H9 (cell line): ENCODE data around the gene ABCB11. TPM values are rescaled to one million over a fixed set of nuclear protein-coding genes. Genes with fewer than 3 reads are reported as not detected.

ENCODE experiments used
- DNase-seq: peaks from one replicate; pipeline ENCODE4 v3.0.0-alpha.2; 2017
- H2AFZ ChIP-seq: one replicate; pipeline ENCODE4 v1.6.1; 2013; ENCODE audit warnings: mild to moderate bottlenecking, low read length, control low read depth, moderate library complexity
- H2AK5ac ChIP-seq: 2 replicates; pipeline ENCODE4 v1.6.1; 2013; ENCODE audit warnings: low read length, control low read depth, mixed read lengths; ENCODE audit not compliant: insufficient read length
- H2BK120ac ChIP-seq: one replicate; pipeline ENCODE4 v1.6.1; 2013; ENCODE audit warnings: low read depth, mild to moderate bottlenecking, low read length, control low read depth, inconsistent platforms; ENCODE audit not compliant: poor library complexity, severe bottlenecking
- H2BK12ac ChIP-seq: 2 replicates; pipeline ENCODE4 v1.6.1; 2013; ENCODE audit warnings: low read length, control low read depth, mixed read lengths, low read depth; ENCODE audit not compliant: insufficient read length
- H2BK15ac ChIP-seq: 2 replicates; pipeline ENCODE4 v1.6.1; 2013; ENCODE audit warnings: low read depth, low read length, control low read depth
- H2BK20ac ChIP-seq: one replicate; pipeline ENCODE4 v1.6.1; 2013; ENCODE audit warnings: low read depth, mild to moderate bottlenecking, low read length, control low read depth, inconsistent platforms; ENCODE audit not compliant: poor library complexity, severe bottlenecking
- H2BK5ac ChIP-seq: 2 replicates; pipeline ENCODE4 v1.6.1; 2013; ENCODE audit warnings: low read length, control low read depth, mixed read lengths; ENCODE audit not compliant: insufficient read length
- H3K14ac ChIP-seq: 2 replicates; pipeline ENCODE4 v1.6.1; 2013; ENCODE audit warnings: low read length, control low read depth; ENCODE audit not compliant: insufficient read depth
- H3K18ac ChIP-seq: 2 replicates; pipeline ENCODE4 v1.6.1; 2013; ENCODE audit warnings: low read depth, mild to moderate bottlenecking, mixed read lengths, low read length, control low read depth; ENCODE audit not compliant: insufficient read length
- H3K23ac ChIP-seq: 2 replicates; pipeline ENCODE4 v1.6.1; 2013; ENCODE audit warnings: low read length, control low read depth, mixed read lengths, low read depth; ENCODE audit not compliant: insufficient read length
- H3K23me2 ChIP-seq: 2 replicates; pipeline ENCODE4 v1.6.1; 2013; ENCODE audit warnings: low read depth, mild to moderate bottlenecking, mixed read lengths, low read length, control low read depth; ENCODE audit not compliant: insufficient read length, poor library complexity, severe bottlenecking
- H3K27ac ChIP-seq: 2 replicates; pipeline ENCODE4 v1.5.1; 2013; ENCODE audit warnings: low read length, control low read depth, mixed read lengths, low read depth; ENCODE audit not compliant: insufficient read length
- H3K27me3 ChIP-seq: 2 replicates; pipeline ENCODE4 v1.6.1; 2013; ENCODE audit warnings: low read length, control low read depth, inconsistent platforms; ENCODE audit not compliant: insufficient read depth
- H3K4ac ChIP-seq: 2 replicates; pipeline ENCODE4 v1.6.1; 2013; ENCODE audit warnings: low read depth, mild to moderate bottlenecking, control low read depth, inconsistent platforms, low read length, moderate library complexity
- H3K4me1 ChIP-seq: 2 replicates; pipeline ENCODE4 v1.6.1; 2013; ENCODE audit warnings: low read length, control low read depth, inconsistent platforms; ENCODE audit not compliant: insufficient read depth
- H3K4me2 ChIP-seq: 2 replicates; pipeline ENCODE4 v1.6.1; 2013; ENCODE audit warnings: low read length, control low read depth, mixed read lengths; ENCODE audit not compliant: insufficient read length, insufficient read depth
- H3K56ac ChIP-seq: 2 replicates; pipeline ENCODE4 v1.6.1; 2013; ENCODE audit warnings: low read depth, mild to moderate bottlenecking, mixed read lengths, low read length, control low read depth; ENCODE audit not compliant: insufficient read length
- H3K79me1 ChIP-seq: 2 replicates; pipeline ENCODE4 v1.6.1; 2013; ENCODE audit warnings: low read depth, mild to moderate bottlenecking, moderate library complexity, low read length, control low read depth, inconsistent platforms; ENCODE audit not compliant: insufficient read depth, poor library complexity, severe bottlenecking
- H3K79me2 ChIP-seq: 2 replicates; pipeline ENCODE4 v1.6.1; 2013; ENCODE audit warnings: low read length, control low read depth, inconsistent platforms; ENCODE audit not compliant: insufficient read depth
- H3K9ac ChIP-seq: 2 replicates; pipeline ENCODE4 v1.6.1; 2013; ENCODE audit warnings: low read length, control low read depth, mixed read lengths; ENCODE audit not compliant: insufficient read length; ENCODE audit errors: extremely low read depth
- H3K9me3 ChIP-seq: one replicate; pipeline ENCODE4 v1.6.1; 2013; ENCODE audit warnings: low read depth, low read length, inconsistent platforms; ENCODE audit not compliant: control insufficient read depth
- H3T11ph ChIP-seq: one replicate; pipeline ENCODE4 v1.6.1; 2013; ENCODE audit warnings: mild to moderate bottlenecking, low read length, control low read depth, inconsistent platforms
- H4K20me1 ChIP-seq: one replicate; pipeline ENCODE4 v1.6.1; 2013; ENCODE audit not compliant: control insufficient read depth, insufficient read length, insufficient read depth
- H4K5ac ChIP-seq: 2 replicates; pipeline ENCODE4 v1.6.1; 2013; ENCODE audit warnings: low read depth, mild to moderate bottlenecking, mixed read lengths, low read length, control low read depth; ENCODE audit not compliant: insufficient read length
- H4K8ac ChIP-seq: replicated peaks from 2 replicates; pipeline ENCODE4 v1.6.1; 2013; ENCODE audit warnings: low read length, control low read depth, mixed read lengths, low read depth; ENCODE audit not compliant: insufficient read length
- H4K91ac ChIP-seq: 2 replicates; pipeline ENCODE4 v1.6.1; 2013; ENCODE audit warnings: low read depth, mild to moderate bottlenecking, moderate library complexity, mixed read lengths, low read length, control low read depth; ENCODE audit not compliant: insufficient read length
- H3K27ac Mint-ChIP-seq, 3 experiments: 2 replicates in 2 of 3; 3 replicates in 1 of 3; pipeline ENCODE4 v1.8.0; 2020 to 2021; ENCODE audit warnings: mixed read lengths in 3 of 3, mild to moderate bottlenecking in 1 of 3, moderate library complexity in 1 of 3
- H3K27me3 Mint-ChIP-seq: 2 replicates; pipeline ENCODE4 v1.8.0; 2021; ENCODE audit warnings: low read depth, mild to moderate bottlenecking, moderate library complexity, mixed read lengths
- H3K36me3 Mint-ChIP-seq, 3 experiments: 2 replicates in 2 of 3; 3 replicates in 1 of 3; pipeline ENCODE4 v1.8.0; 2020 to 2021; ENCODE audit warnings: low read depth in 3 of 3, mixed read lengths in 3 of 3; ENCODE audit not compliant: insufficient read depth in 1 of 3
- H3K4me1 Mint-ChIP-seq, 2 experiments: 2 replicates each; pipeline ENCODE4 v1.8.0; 2020; ENCODE audit warnings: mixed read lengths in 2 of 2
- H3K4me3 Mint-ChIP-seq, 2 experiments: 2 replicates in 1 of 2; 3 replicates in 1 of 2; pipeline ENCODE4 v1.8.0; 2020 to 2021; ENCODE audit warnings: mild to moderate bottlenecking in 2 of 2, mixed read lengths in 2 of 2, moderate library complexity in 1 of 2
- H3K9me3 Mint-ChIP-seq, 2 experiments: 2 replicates in 1 of 2; 3 replicates in 1 of 2; pipeline ENCODE4 v1.8.0; 2020; ENCODE audit warnings: mild to moderate bottlenecking in 2 of 2, mixed read lengths in 2 of 2, moderate library complexity in 1 of 2
- WGBS: extraction: QIAGEN DNeasy Blood & Tissue Kit; methylation state at CpG from one replicate; pipeline ENCODE4 v1.1.7; 2013; ENCODE audit warnings: missing lambda C conversion rate, low lambda C conversion rate, mixed read lengths; ENCODE audit not compliant: insufficient read length; ENCODE audit errors: extremely low coverage; 5-methylcytosine and 5-hydroxymethylcytosine counted together
- total RNA-seq: library from RNA; stranded (reverse); gene quantifications from 2 replicates; pipeline ENCODE4 v1.2.1, GENCODE V29; 2021
- TF ChIP-seq, protein P1 (sequence below): fragments of 200-600 bp; sonication (generic); conservative IDR thresholded peaks from 3 replicates; pipeline ENCODE4 v1.8.0; 2021; ENCODE audit warnings: antibody characterized with exemption, mild to moderate bottlenecking

Gene ABCB11
- total RNA-seq, 1 experiment from 2014 or later = not detected

DNA sequence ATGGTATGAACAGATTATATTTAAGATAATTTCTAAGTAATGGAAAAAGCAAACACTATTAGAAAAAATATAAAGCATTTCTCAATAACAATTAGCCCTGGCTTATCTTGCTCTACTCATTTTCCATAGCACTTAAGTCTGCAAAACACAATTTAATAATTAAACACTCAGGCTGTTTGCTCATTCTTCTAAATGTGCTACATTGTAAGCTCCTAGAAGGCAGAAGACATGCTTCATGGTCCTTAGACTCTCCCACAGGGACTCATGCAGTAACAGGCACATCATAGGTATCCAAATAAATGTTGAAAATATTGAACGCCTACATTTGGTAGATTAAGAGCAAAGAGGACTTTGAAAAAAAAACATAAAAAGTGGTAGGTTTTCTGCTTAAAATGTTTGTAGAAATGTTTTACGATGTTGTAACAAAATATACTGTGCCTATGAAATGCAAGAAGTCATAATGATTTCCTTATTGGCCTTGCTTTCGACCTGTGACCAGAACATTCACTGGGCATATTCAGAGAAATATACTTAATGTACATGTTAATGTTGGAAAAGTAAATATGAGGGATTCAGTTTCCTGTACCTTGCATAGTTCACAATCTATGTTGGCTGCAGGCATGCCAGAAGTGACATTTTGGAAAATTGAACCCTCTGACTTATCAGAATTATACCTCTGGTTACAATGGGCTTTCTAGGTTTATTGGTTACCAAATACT lies 102.9 kb downstream of the ABCB11 start:
- Histone ChIP-seq H4K5ac (no peak overlapping the region), H2BK5ac (no peak overlapping the region), H3T11ph (no peak overlapping the region), H3K18ac (no peak overlapping the region), H3K27ac (no peak overlapping the region), H4K8ac (no peak overlapping the region), H4K91ac (no peak overlapping the region), H3K23ac (no peak overlapping the region), H3K4me2 (no peak overlapping the region), H2AFZ (no peak overlapping the region), H3K27me3 (no peaks in the 10 kb centered on the region), H3K23me2 (no peaks in the 10 kb centered on the region), H2BK20ac (no peak overlapping the region), H3K79me2 (no peaks in the 10 kb centered on the region), H3K9ac (no peak overlapping the region), H3K56ac (no peak overlapping the region), H3K14ac (no peak overlapping the region), H2BK15ac (no peak overlapping the region), H2BK12ac (no peak overlapping the region), H3K79me1 (no peaks in the 10 kb centered on the region), H3K4me1 (no peaks in the 10 kb centered on the region; the same call in 1 of the 2 replicates), H2AK5ac (no peak overlapping the region), H2BK120ac (no peak overlapping the region), H4K20me1 (no peaks in the 10 kb centered on the region), H3K9me3 (no peaks in the 10 kb centered on the region), H3K4ac (no peak overlapping the region)
- Mint-ChIP-seq H3K4me3 (no peak overlapping the region), H3K27ac (no peak overlapping the region), H3K4me1 (no peaks in the 10 kb centered on the region; a peak in 1 of 4 replicates), H3K36me3 (peaks cover 0 to 4% (median 0%) of the 10 kb centered on the region in 3 experiments; a peak in 1 of 7 replicates), H3K27me3 (no peaks in the 10 kb centered on the region), H3K9me3 (peaks cover 0 to 5% of the 10 kb centered on the region in 2 experiments; a peak in 1 of 5 replicates)
- WGBS = no CpG with 5 or more reads among the region's 3 CpGs
- no peak for DNase-seq
- TF ChIP-seq, protein P1, sequence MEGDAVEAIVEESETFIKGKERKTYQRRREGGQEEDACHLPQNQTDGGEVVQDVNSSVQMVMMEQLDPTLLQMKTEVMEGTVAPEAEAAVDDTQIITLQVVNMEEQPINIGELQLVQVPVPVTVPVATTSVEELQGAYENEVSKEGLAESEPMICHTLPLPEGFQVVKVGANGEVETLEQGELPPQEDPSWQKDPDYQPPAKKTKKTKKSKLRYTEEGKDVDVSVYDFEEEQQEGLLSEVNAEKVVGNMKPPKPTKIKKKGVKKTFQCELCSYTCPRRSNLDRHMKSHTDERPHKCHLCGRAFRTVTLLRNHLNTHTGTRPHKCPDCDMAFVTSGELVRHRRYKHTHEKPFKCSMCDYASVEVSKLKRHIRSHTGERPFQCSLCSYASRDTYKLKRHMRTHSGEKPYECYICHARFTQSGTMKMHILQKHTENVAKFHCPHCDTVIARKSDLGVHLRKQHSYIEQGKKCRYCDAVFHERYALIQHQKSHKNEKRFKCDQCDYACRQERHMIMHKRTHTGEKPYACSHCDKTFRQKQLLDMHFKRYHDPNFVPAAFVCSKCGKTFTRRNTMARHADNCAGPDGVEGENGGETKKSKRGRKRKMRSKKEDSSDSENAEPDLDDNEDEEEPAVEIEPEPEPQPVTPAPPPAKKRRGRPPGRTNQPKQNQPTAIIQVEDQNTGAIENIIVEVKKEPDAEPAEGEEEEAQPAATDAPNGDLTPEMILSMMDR = no peak
